ENCODE data around the gene CADPS.

The CADPS gene

GRCh38 chr3:62556121-62556815 lies 318.9 kb downstream of the CADPS start:
- no peak for DNase-seq (ENCODE audit: low read depth)

- no peak for DNase-seq (ENCODE audit: low read depth)
These were observed 320.9 kb downstream of the CADPS start for GRCh38 chr3:62554264-62554799.

DNA sequence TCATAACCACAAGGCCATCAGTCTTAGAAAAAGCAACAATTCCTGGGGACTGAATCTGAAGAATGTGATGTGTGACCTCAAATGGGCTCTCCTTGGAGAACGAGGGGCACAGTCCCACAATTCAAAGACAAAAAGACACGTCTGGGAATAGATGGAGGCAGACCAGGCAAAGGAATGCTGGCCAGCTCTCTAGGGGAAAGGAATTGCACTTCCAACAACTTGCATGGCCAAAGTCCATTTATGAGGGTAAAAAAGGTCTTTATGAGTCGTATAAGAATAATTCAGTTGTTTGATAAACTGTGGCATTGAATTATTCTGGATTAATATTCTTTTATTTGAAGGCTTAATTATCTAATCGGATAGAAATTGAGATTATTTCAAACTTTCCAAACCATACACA lies 321.4 kb downstream of the CADPS start:
- no peak for DNase-seq (ENCODE audit: low read depth)

DNA sequence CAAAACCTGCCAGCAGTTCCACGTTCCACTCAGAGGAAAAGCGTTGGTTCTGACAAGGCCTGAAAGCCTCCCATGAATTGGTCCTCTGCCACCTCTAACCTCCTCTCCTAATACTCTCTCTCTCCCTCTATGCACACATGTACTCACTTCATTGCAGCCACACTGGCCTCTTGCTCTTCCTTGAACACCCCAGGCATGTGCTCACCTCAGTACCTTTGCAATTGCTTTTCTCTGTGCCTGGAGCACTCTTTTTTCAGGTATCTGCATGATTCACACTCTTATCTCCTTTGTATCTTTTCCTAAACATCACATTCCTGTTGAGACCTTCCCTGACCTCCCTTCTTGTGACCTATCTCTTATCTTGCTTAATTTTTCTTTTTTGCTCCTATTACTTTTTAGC lies 323.7 kb downstream of the CADPS start:
- DNase-seq (ENCODE audit: low read depth) = no peak

DNA sequence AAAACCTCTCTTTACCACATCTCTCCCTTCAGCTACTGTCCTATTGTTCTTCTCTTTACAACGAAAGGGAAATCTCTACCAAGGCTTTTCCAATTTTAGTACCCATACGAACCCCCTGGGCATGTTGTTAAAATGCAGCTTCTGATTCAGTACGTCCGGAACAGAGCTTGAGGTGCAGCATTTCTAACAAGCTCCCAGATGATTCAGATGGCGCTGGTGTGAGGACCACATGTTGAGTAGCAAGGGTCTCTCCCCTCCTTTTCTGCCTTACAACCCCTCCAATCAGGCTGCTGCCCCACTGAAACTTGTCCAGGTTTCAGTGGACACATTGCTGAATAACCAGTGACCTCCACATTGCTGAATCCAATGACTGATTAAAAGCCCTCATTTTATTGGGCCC lies 324.8 kb downstream of the CADPS start:
- no peak for DNase-seq (ENCODE audit: low read depth)

DNA sequence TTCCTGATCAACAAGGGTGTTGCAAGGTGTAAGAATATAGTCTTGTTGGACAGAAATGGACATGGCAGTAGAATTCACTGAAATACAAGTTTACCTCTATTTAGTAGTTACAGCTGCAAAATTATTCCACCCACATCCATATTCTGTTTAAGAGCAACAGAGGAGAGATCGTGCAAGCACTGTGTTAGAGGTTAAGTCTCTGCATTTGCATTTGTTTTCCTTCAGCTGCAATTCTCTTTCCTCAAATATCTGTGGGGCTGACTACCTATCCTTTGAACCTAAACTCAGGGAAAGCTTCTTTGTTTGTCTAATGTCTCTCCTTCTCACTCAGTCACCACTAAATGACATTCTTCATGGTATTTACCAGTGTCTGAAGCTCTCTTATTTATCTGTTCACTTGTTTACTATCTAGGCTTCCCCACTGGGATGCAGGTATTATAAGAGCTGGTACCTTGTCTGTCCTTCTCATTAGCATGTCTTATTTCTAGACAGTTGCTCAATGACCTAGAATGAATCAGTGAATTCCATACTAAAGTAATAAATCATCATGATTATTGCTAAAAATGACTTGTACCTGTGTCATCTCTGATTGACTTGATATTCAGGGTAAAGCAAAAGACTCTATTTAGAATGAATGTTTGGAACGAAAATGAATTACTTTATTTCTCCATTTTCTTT lies 326.5 kb downstream of the CADPS start:
- DNase-seq (ENCODE audit: low read depth) = no peak

DNA sequence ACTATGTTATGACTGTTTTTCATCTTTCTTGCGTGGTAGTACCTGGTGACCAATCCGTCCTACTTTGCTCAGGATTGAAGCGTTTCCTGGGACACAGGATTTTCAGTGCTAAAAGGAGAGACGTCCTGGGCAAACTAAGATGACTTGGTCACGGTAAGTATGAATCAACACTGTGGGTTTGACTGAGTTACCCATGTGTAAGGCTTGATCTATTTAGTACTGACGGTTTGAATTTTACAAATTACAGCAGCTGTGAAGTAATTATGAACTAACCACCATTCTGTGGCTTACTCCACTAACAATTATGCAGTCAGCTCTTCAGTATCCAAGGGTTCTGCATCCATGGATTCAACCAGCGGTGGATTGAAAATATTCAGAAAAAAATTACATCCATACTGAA lies 328.9 kb downstream of the CADPS start:
- no peak for DNase-seq (ENCODE audit: low read depth)

GRCh38 chr3:62542185-62542584 lies 333.0 kb downstream of the CADPS start:
- DNase-seq (ENCODE audit: low read depth) = no peak

GRCh38 chr3:62539762-62540161 lies 335.5 kb downstream of the CADPS start:
- DNase-seq (ENCODE audit: low read depth) = no peak

DNA sequence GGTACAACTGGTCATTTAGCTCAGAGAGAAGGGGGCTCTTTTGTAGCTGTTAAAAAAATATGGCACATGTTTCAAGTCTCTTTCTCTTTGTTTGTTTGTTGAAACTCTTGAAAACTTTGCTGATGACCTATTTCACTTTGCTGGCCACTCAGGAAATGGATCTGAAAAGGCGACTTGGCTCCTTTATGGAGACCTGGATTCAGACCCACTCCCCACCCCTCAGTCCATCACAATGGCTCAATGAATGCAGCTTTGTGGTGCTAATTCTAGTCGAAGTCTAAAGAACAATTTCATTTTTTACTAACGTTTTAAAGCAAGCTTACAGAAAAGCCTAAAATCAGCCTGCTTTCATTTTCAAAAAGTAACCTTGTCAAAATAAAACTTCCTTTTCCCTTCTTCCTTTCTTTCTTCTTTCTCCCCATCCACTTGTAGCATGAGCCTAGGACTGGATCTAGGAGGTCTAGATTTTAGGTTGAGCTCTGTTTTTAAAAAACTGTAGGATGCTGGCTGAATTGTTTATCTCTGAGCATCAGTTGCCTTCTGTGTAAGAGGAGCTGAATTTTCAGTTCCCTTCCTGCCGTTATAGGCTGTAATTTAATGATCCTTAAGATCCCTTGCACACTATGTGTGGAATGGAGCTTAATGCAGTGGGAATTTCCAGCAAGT lies 336.4 kb downstream of the CADPS start:
- DNase-seq (ENCODE audit: low read depth) = no peak

- DNase-seq (ENCODE audit: low read depth) = no peak
These were observed 340.9 kb downstream of the CADPS start for GRCh38 chr3:62534326-62534725.

- no peak for DNase-seq (ENCODE audit: low read depth)
These were observed 342.4 kb downstream of the CADPS start for GRCh38 chr3:62532796-62533195.

- DNase-seq (ENCODE audit: low read depth) = no peak
These were observed 343.2 kb downstream of the CADPS start for GRCh38 chr3:62531981-62532380.

DNA sequence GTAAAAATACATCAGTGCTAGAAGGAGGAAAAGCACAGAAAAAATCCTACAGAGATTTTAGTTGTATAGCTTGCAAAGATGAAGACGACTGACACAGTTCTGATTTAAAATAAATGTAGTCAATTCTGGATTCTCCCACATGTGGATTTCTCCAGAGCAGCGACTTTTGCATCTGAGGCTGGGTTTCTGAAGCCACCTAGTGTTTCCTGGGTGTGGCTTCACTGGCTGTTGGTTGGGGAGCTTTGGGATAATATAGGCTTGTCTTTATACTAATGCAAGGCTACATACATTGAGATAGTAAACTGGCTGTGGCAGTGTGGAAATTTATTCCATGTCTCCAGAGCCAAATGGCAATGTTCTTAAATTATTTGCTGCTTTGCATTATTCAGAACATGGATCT lies 343.7 kb downstream of the CADPS start:
- DNase-seq (ENCODE audit: low read depth) = no peak

DNA sequence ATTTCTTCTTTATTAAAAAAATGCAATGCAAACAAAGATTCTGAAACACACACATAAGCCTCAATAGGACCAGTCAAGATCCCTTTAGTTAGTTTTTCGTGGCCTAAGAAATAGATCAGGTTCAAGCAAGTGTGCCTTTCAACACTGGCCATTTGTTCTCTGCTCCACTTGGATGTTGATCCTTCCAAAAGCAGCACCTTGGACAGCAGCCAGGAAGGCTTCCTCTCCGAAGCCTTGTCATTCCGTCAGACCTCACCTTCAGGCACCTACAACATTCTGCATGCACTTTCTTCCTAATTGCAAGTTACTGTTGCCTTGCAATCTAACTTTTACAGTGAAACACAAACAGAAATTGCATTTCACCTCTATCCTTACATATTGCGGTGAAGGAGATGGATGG lies 346.0 kb downstream of the CADPS start:
- peak; percentile 31 for DNase-seq (ENCODE audit: low read depth)

GRCh38 chr3:62527474-62527873 lies 347.7 kb downstream of the CADPS start:
- no peak for DNase-seq (ENCODE audit: low read depth)

- DNase-seq (ENCODE audit: low read depth) = peak; percentile 3
These were observed 349.9 kb downstream of the CADPS start for GRCh38 chr3:62525281-62525680.

DNA sequence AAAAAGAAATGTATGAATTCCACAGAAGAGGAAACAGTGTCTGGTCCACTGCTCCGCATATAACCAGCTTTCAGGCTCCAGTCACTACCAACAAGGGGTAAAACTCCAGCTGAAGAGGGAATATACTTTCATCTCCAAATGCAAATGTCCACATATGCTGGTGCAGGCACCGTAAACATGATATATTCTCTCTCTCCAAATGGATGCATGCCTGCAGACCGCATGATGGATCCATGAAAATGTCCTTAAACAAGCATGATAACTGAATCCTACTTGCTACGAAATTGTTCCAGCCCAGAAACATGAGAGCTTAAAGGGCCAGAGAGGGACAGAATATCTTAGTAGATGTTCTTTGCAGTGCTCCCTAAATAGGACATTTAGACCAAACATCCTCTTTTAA lies 351.5 kb downstream of the CADPS start:
- DNase-seq (ENCODE audit: low read depth) = no peak

DNA sequence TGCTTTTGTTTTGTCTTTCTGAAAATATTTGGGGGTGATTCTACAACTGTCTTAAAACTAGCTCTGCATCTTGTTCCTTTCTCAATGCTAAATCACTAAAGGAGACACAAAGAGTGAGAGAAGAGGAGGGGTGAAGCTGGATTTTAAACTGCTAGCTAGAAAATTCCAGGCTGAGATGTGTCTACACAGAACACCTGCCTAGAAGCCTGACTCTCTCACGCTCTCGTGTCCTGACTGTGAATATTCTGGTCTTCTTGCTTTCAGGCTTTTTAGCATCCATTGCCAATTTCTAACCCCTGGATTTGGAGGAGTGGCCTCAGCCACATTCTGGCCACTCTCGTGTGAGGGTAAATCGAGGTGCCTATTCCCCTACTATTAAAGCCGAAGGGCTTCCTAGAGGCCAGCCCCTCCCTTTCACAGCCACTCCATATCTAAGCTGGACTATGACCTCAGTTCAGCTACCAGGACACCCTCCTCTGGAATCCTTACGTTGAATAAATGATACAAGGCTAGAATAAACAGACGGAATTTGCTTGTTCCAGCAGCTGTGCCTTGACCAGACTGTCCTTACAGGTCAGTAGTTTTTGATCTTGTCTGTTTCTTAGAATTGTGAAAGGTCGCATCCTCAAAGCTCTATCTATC lies 353.6 kb downstream of the CADPS start:
- no peak for DNase-seq (ENCODE audit: low read depth)

DNA sequence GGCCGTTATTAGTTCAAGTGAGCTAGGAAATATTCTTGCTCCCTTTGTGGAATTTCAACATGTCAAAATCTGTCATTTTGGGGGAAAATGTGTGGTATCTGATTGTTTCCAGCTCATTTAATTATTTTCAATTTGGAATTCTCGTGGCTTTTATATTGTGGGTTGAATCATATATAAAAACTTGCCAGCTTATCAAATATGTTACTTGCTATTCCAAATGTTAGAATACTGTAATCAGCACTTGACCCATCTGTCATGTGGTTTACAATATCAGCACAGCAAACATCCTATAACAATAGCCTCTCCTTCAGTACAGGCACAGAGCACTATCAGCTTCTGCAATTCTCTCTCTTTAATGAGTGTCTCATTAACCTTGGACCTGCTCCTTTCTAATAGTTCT lies 371.7 kb downstream of the CADPS start:
- no peak for DNase-seq (ENCODE audit: low read depth)

DNA sequence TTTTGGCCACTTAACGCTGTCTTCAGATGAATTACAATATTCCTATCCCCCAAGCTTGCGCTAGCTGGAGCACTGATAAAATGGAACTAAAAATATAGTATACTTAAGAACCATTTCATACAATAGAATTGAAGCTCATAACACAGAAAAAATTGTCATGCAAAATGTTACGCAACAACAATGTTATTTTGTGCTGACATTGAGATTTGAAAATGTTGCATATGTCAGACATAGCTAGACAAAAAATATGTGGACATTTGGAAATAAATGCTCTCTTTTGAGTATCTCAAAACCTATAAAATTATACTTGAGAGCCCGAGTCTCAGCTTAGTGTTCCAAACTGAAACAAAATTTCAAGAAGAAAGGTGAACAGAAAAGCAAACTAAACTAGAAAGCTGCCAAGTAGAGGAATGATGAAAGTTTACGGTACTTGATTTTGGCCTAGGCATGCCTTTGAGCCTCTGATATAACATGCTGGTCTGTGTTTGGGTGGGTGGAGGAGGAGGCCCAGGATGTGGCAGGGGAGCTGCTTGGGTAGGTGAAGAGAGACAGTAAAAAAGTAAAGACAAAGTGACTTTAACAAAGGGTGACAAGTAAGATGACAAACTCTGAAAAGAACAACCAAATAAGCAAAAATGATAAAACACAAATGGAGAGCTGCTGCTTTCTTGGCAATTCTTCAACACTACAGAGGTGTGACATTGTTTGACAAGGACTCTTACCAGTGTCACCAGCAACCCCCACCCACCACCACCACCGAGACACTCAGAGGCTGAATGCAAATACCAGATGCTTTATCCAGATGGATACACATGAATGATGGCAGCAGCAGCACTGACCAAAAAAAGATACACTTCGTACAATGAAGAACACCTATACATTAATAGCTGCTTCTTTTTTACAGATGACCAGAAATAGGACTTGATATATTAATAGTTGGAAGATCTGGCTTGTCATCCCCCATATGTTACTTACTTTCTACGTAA lies 372.6 kb downstream of the CADPS start:
- no peak for DNase-seq (ENCODE audit: low read depth)
